CD4-positive, alpha-beta T cell (primary cell): ENCODE measurements around the gene MT2A. TPM values are rescaled to one million over a fixed set of nuclear protein-coding genes. Genes with fewer than 3 reads are reported as not detected.
"Not testable (repeated sequence)": the region's sequence is repeated elsewhere in the genome, so short reads cannot be mapped to it uniquely, and the experiment has no call there.

ENCODE experiments used
- ATAC-seq: fragments of 200-7000 bp; cut with Tn5 transposase; one replicate; pipeline ENCODE4 v1.10.0; 2022; ENCODE audit warnings: mild to moderate bottlenecking; ENCODE audit not compliant: poor library complexity
- CTCF ChIA-PET: fragments of 350-600 bp; sonication (Branson Sonifier 250); formaldehyde crosslinking; loops from one replicate; lab custom pipeline; 2021; ENCODE audit warnings: antibody characterized with exemption, inconsistent platforms; lab: Charles Lee
- POLR2A ChIA-PET: fragments of 350-600 bp; sonication (Branson Sonifier 250); formaldehyde crosslinking; loops from one replicate; lab custom pipeline; 2021; ENCODE audit warnings: antibody characterized with exemption, inconsistent platforms; lab: Charles Lee
- DNase-seq, 14 experiments: peaks; one replicate each; pipeline ENCODE4 v3.0.0-alpha.2; 2013 to 2020; ENCODE audit warnings: mixed read lengths in 2 of 14
- H3K27ac ChIP-seq, 2 donors: one replicate each; pipeline versions ENCODE4 v1.5.1 to v1.7.0; 2013; ENCODE audit warnings: low read length in 2 of 2, low read depth in 1 of 2, mild to moderate bottlenecking in 1 of 2
- H3K27me3 ChIP-seq, 2 experiments: 1 replicate in 1 of 2; 2 replicates in 1 of 2; pipeline versions ENCODE4 v1.6.1 to v1.7.0; 2013; ENCODE audit warnings: low read length in 2 of 2, control low read depth in 1 of 2, mild to moderate bottlenecking in 1 of 2, moderate library complexity in 1 of 2; ENCODE audit not compliant: insufficient read depth in 2 of 2, control insufficient read depth in 1 of 2
- H3K36me3 ChIP-seq: one replicate; pipeline ENCODE4 v1.6.1; 2013; ENCODE audit warnings: low read length, control low read depth; ENCODE audit not compliant: insufficient read depth
- H3K4me1 ChIP-seq: one replicate; pipeline ENCODE4 v1.6.1; 2013; ENCODE audit warnings: low read length, control low read depth; ENCODE audit not compliant: insufficient read depth
- H3K4me3 ChIP-seq: one replicate; pipeline ENCODE4 v1.5.1; 2013; ENCODE audit warnings: mild to moderate bottlenecking, low read length, moderate library complexity
- H3K9me3 ChIP-seq, 2 experiments: 1 replicate in 1 of 2; 2 replicates in 1 of 2; pipeline versions ENCODE4 v1.6.1 to v1.7.0; 2013; ENCODE audit warnings: low read length in 2 of 2, mild to moderate bottlenecking in 2 of 2, control low read depth in 1 of 2, moderate library complexity in 1 of 2; ENCODE audit not compliant: control insufficient read depth in 1 of 2, insufficient read depth in 1 of 2
- H3K27ac Mint-ChIP-seq: one replicate; pipeline ENCODE4 v1.8.0; 2020; ENCODE audit warnings: mixed read lengths
- H3K27me3 Mint-ChIP-seq: one replicate; pipeline ENCODE4 v1.8.0; 2021; ENCODE audit warnings: mixed read lengths
- H3K36me3 Mint-ChIP-seq: one replicate; pipeline ENCODE4 v1.8.0; 2021; ENCODE audit warnings: low read depth, mixed read lengths
- H3K4me1 Mint-ChIP-seq: one replicate; pipeline ENCODE4 v1.8.0; 2021; ENCODE audit warnings: low read depth, mixed read lengths
- H3K4me3 Mint-ChIP-seq: one replicate; pipeline ENCODE4 v1.8.0; 2020; ENCODE audit warnings: mild to moderate bottlenecking, mixed read lengths
- H3K9me3 Mint-ChIP-seq: one replicate; pipeline ENCODE4 v1.8.0; 2020; ENCODE audit warnings: mixed read lengths
- intact Hi-C, 2 experiments: fragments of 100-400 bp; cut with DNase I in 1 of 2; cut with micrococcal nuclease in 1 of 2; formaldehyde crosslinking; loops; one replicate each; pipeline versions ENCODE4 v1.15.1 to v1.9.0; 2023 to 2025; cut with DNase I, micrococcal nuclease
- total RNA-seq, 174 experiments: library from RNA in 2 of 174; stranded (reverse) in 2 of 174; gene quantifications; one replicate each; pipeline ENCODE4 v1.2.3 and lab custom pipeline; 2021 to 2026
- TF ChIP-seq, protein P1 (sequence below): fragments of 200-600 bp; IDR thresholded peaks from one replicate; pipeline ENCODE4 v1.8.0; 2022; ENCODE audit warnings: antibody characterized with exemption, mild to moderate bottlenecking

MT2A gene
- total RNA-seq, 2 experiments from 2014 or later = 47.1 to 50.8 TPM

- ChIA-PET CTCF (interaction anchor here (0.6 to 4.1 kb wide), 4 partner anchors 66 to 129 kb away, joined by 5 to 44 read pairs (median 8); partner anchors contain the start of gene MT1X), POLR2A (interaction anchor here (1.1 to 2.7 kb wide), 3 partner anchors 80 to 125 kb away, joined by 3 to 17 read pairs (median 4); no protein-coding TSS in a partner anchor)
- H3K9me3 ChIP-seq = peaks cover 0 to 6% of the 10 kb centered on the region in 2 experiments
- H3K4me1 Mint-ChIP-seq = peaks cover 9% of the 10 kb centered on the region
- no peaks in the 10 kb centered on the region for H3K36me3 ChIP-seq
- peaks cover 2% of the 10 kb centered on the region for H3K9me3 Mint-ChIP-seq
- H3K27me3 ChIP-seq = no peaks in the 10 kb centered on the region
- H3K4me1 ChIP-seq = peaks cover 8% of the 10 kb centered on the region
- DNase-seq (no peak), ATAC-seq (no peak)
- peaks cover under 1% of the 10 kb centered on the region for H3K27me3 Mint-ChIP-seq
- TF ChIP-seq, protein P1, sequence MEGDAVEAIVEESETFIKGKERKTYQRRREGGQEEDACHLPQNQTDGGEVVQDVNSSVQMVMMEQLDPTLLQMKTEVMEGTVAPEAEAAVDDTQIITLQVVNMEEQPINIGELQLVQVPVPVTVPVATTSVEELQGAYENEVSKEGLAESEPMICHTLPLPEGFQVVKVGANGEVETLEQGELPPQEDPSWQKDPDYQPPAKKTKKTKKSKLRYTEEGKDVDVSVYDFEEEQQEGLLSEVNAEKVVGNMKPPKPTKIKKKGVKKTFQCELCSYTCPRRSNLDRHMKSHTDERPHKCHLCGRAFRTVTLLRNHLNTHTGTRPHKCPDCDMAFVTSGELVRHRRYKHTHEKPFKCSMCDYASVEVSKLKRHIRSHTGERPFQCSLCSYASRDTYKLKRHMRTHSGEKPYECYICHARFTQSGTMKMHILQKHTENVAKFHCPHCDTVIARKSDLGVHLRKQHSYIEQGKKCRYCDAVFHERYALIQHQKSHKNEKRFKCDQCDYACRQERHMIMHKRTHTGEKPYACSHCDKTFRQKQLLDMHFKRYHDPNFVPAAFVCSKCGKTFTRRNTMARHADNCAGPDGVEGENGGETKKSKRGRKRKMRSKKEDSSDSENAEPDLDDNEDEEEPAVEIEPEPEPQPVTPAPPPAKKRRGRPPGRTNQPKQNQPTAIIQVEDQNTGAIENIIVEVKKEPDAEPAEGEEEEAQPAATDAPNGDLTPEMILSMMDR = peak; percentile 25
- H3K4me3 Mint-ChIP-seq = no peak overlapping the region
- H3K36me3 Mint-ChIP-seq = no peaks in the 10 kb centered on the region
- no peak overlapping the region for H3K4me3 ChIP-seq
- no peak overlapping the region for H3K27ac Mint-ChIP-seq
- H3K27ac ChIP-seq = no peak overlapping the region
- intact Hi-C loops = loop anchor here (1.0 to 10.0 kb wide), 6 partner anchors 60 to 632 kb away; partner anchors contain the start of gene MT1X (in 1 of the 2)
Measured at GRCh38 chr16:56577300-56577625, 31.1 kb upstream of the MT2A start.

GRCh38 chr16:56580391-56581048 lies 27.9 kb upstream of the MT2A start:
- no peak overlapping the region for H3K27ac Mint-ChIP-seq
- no peaks in the 10 kb centered on the region for H3K9me3 Mint-ChIP-seq
- CTCF ChIA-PET = interaction anchor here (1.4 kb wide), 1 partner anchor 121 kb away, joined by 4 read pairs; no protein-coding TSS in a partner anchor

GRCh38 chr16:56582911-56583310 lies 25.5 kb upstream of the MT2A start:
- H3K9me3 Mint-ChIP-seq, H3K36me3 Mint-ChIP-seq, H3K27ac Mint-ChIP-seq, intact Hi-C loops, ATAC-seq, H3K4me3 ChIP-seq, H3K27me3 ChIP-seq, H3K4me3 Mint-ChIP-seq, H3K27ac ChIP-seq, POLR2A ChIA-PET, H3K4me1 ChIP-seq, H3K4me1 Mint-ChIP-seq, H3K9me3 ChIP-seq, CTCF ChIA-PET, DNase-seq, H3K36me3 ChIP-seq: not testable (repeated sequence)
- peaks cover 28% of the 10 kb centered on the region for H3K27me3 Mint-ChIP-seq

More at GRCh38 chr16:56580391-56581048, 27.9 kb upstream of the MT2A start:
- Mint-ChIP-seq H3K4me1 (peaks cover 9% of the 10 kb centered on the region), H3K36me3 (no peaks in the 10 kb centered on the region), H3K4me3 (no peak overlapping the region), H3K27me3 (peaks cover 21% of the 10 kb centered on the region)
- Histone ChIP-seq H3K4me1 (peaks cover 8% of the 10 kb centered on the region), H3K27ac (no peak overlapping the region), H3K36me3 (no peaks in the 10 kb centered on the region), H3K4me3 (no peak overlapping the region), H3K27me3 (no peaks in the 10 kb centered on the region), H3K9me3 (no peaks in the 10 kb centered on the region)
- ATAC-seq (no peak), DNase-seq (no peak)
- TF ChIP-seq, protein P1 = no peak
- POLR2A ChIA-PET = no interaction called here
- intact Hi-C loops = no loop called here
